ENCODE results near the gene NME4.

DNA sequence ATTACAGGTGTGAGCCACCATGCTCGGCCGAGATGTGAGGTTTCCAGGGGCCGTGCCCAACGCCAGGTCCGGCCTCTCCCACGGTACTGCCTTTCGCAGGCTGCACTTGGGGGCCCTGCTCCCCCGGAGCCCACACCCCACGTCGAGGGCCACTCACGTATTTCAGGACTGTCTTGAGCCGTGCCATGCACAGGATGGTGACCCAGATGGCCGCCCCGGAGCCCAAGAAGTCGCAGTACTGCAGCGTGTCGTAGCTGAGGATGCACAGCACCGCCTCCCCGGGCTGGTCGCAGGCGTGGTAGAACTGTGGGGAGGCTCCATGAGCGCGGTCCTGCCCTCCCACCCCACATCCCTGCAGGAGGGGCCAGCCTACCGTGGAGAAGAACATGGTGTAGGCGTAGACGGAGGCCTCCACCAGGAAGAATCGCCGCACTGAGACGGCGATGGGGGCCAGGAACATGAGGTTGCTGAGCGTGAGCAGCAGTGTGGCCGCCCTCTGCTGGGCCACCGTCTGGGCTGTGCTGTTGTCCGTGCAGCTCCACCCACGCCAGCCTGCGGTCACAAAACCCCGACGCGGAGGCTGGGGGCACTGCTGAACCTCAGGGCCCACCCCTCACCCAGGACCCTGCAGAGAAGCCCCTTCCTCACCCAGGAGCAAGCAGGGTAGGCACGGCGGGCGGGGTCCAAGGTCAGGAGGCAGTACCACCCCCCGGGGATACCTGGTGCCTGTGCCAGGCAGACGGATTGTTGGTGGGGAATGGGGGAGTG lies 23.0 kb upstream of the NME4 start:
- TF ChIP-seq CTCF (IDR thresholded peaks at IDR 0.05) (no peak), POLR2A (IDR thresholded peaks at IDR 0.05) (no peak)

Measured in esophagus squamous epithelium (tissue), 4 donors.